ENCODE data around the gene PRKG1. TPM values are rescaled to one million over a fixed set of nuclear protein-coding genes. Genes with fewer than 3 reads are reported as not detected.

The PRKG1 gene
- total and polyA plus RNA-seq, 2 of the 4 experiments (the other 2 are of a cell fraction), result 3.5 to 18.3 TPM

- no peak overlapping the region for H3K4me2 ChIP-seq (ENCODE audit: low read depth, low read length)
- no peak overlapping the region for H4K5ac ChIP-seq (ENCODE audit: low read depth, low read length)
- H3K4me1 ChIP-seq (ENCODE audit: control insufficient read depth, insufficient read depth, low read length), result peaks cover 4% of the 10 kb centered on the region
- 0 out of 2 replicates have a peak, but pooled peaks cover 4% of the 10 kb centered on the region for H3K9me1 ChIP-seq (ENCODE audit: insufficient read depth, low read length)
- dilution Hi-C loops (cut with HindIII; ENCODE audit: low sequenced_read_pairs, unreplicated experiment) (no loop called here), intact Hi-C loops (cut with micrococcal nuclease) (loop anchor here (5.0 kb wide), 1 partner anchor 173 kb away; no protein-coding TSS in a partner anchor), in situ Hi-C loops (cut with MboI; ENCODE audit: low sequenced_read_pairs) (no loop called here)
- no peak overlapping the region for H4K8ac ChIP-seq (ENCODE audit: low read depth in 2 of 2, low read length in 2 of 2)
- no peak overlapping the region for H3K9ac ChIP-seq (ENCODE audit: low read depth, low read length)
- H3K27ac ChIP-seq (ENCODE audit: insufficient read depth, low read length), result no peak overlapping the region
- ChIA-PET POLR2A (ENCODE audit: unreplicated experiment) (no interaction called here), CTCF (no interaction called here)
- DNase-seq, result no peak
- no peak overlapping the region for H3K18ac ChIP-seq (ENCODE audit: low read depth, low read length)
- BruUV-seq (replicated peaks), result no TSS peak
- no peak overlapping the region for H3K23ac ChIP-seq (ENCODE audit: low read depth, low read length)
- no peak overlapping the region for H2BK20ac ChIP-seq (ENCODE audit: low read depth, low read length)
- no peaks in the 10 kb centered on the region; the same call in 1 of the 2 replicates for H3K9me3 ChIP-seq (ENCODE audit: control insufficient read depth, insufficient read depth, low read length)
- H2AFZ ChIP-seq (replicated peaks; ENCODE audit: low read length, poor library complexity), result no peak overlapping the region
- H2BK120ac ChIP-seq (ENCODE audit: low read depth, low read length), result no peak overlapping the region
- H2AK9ac ChIP-seq (replicated peaks; ENCODE audit: low read depth, low read length, poor library complexity), result no peak overlapping the region
- no CpG with 5 or more reads among the region's 5 CpGs for WGBS, 2 experiments (ENCODE audit: extremely low coverage in 2 of 2, insufficient read length in 1 of 2)
- no peaks in the 10 kb centered on the region for H3K79me1 ChIP-seq (ENCODE audit: low read depth in 1 of 2, low read length in 2 of 2)
- no peak overlapping the region for H3K4me3 ChIP-seq (ENCODE audit: insufficient read depth, low read depth, low read length)
- H2AK5ac ChIP-seq (ENCODE audit: low read depth, low read length), result no peak overlapping the region
- H3K4ac ChIP-seq (ENCODE audit: low read depth, low read length), result no peak overlapping the region
- no peak overlapping the region for H3K14ac ChIP-seq (replicated peaks; ENCODE audit: low read depth, low read length)
- peaks cover 3% of the 10 kb centered on the region; the same call in 1 of the 2 replicates for H4K20me1 ChIP-seq (ENCODE audit: insufficient read depth, low read length)
- no peak overlapping the region for H4K91ac ChIP-seq (ENCODE audit: insufficient read depth, low read depth, low read length)
- no peaks in the 10 kb centered on the region for H3K36me3 ChIP-seq (ENCODE audit: control insufficient read depth, insufficient read depth, low read length)
- no peak overlapping the region for H2BK5ac ChIP-seq (ENCODE audit: low read depth, low read length, poor library complexity, severe bottlenecking)
- H2BK15ac ChIP-seq (ENCODE audit: low read depth, low read length), result no peak overlapping the region
- no peak for TF ChIP-seq CTCF (conservative IDR thresholded peaks at IDR 0.05; ENCODE audit: low read depth, low read length)
- TF ChIP-seq BHLHE40 (IDR thresholded peaks at IDR 0.05; ENCODE audit: low read depth, low read length), result no peak
- TF ChIP-seq MAZ (IDR thresholded peaks at IDR 0.05; ENCODE audit: borderline replicate concordance, low read depth, low read length), result no peak
- TF ChIP-seq MAFK (IDR thresholded peaks at IDR 0.05; ENCODE audit: low read depth, low read length), result no peak
- no peak for TF ChIP-seq FOS (IDR thresholded peaks at IDR 0.05; ENCODE audit: low read depth, low read length)
- TF ChIP-seq USF2 (IDR thresholded peaks at IDR 0.05; ENCODE audit: low read depth, low read length), result no peak
- TF ChIP-seq CEBPB (IDR thresholded peaks at IDR 0.05; ENCODE audit: low read depth, low read length), result no peak
- no peak for TF ChIP-seq CHD1 (IDR thresholded peaks at IDR 0.05; ENCODE audit: low read depth, low read length)
- no peak for TF ChIP-seq RAD21 (IDR thresholded peaks at IDR 0.05; ENCODE audit: low read length)
- TF ChIP-seq MXI1 (IDR thresholded peaks at IDR 0.05; ENCODE audit: borderline replicate concordance, low read depth, low read length), result no peak
- TF ChIP-seq RCOR1 (IDR thresholded peaks at IDR 0.05; ENCODE audit: insufficient replicate concordance, low read length), result no peak
- no peak for TF ChIP-seq SMC3 (IDR thresholded peaks at IDR 0.05; ENCODE audit: low read depth, low read length)
- H3K56ac ChIP-seq (ENCODE audit: extremely low read depth, insufficient read depth, low read length), result no peak overlapping the region
- no peak for ATAC-seq (ENCODE audit: low read depth)
- no peaks in the 10 kb centered on the region for H3K27me3 ChIP-seq (ENCODE audit: control insufficient read depth, insufficient read depth, low read length)
Measured at GRCh38 chr10:51875610-51876009, 801.3 kb downstream of the PRKG1 start.
